Gastroesophageal sphincter (tissue), 4 donors: ENCODE results near the gene RAB9B. TPM values are rescaled to one million over a fixed set of nuclear protein-coding genes. Genes with fewer than 3 reads are reported as not detected.

ENCODE experiments used
- ATAC-seq: fragments of 150-250 bp; one replicate; pipeline ENCODE4 v1.9.1; 2016; ENCODE audit warnings: mild to moderate bottlenecking, moderate library complexity
- H3K27ac ChIP-seq, 4 donors: fragments of 200-600 bp; sonication (generic) in 3 of 4; 1 replicate in 3 of 4; 2 replicates in 1 of 4; pipeline ENCODE4 v1.5.1; 2016 to 2019
- H3K27me3 ChIP-seq: fragments of 200-600 bp; sonication (generic); one replicate; pipeline ENCODE4 v1.5.1; 2019
- H3K36me3 ChIP-seq, 2 donors: fragments of 200-600 bp; sonication (generic); one replicate each; pipeline ENCODE4 v1.5.1; 2019; ENCODE audit warnings: control low read depth in 1 of 2
- H3K4me1 ChIP-seq, 3 donors: fragments of 200-600 bp; sonication (generic); 1 replicate in 2 of 3; 2 replicates in 1 of 3; pipeline ENCODE4 v1.5.1; 2016 to 2019; ENCODE audit warnings: control low read depth in 2 of 3
- H3K4me3 ChIP-seq, 2 donors: fragments of 200-600 bp; sonication (generic); one replicate each; pipeline ENCODE4 v1.5.1; 2019; ENCODE audit warnings: mild to moderate bottlenecking in 1 of 2, moderate library complexity in 1 of 2
- H3K9me3 ChIP-seq, 3 donors: fragments of 200-600 bp; sonication (generic); one replicate each; pipeline ENCODE4 v1.5.1; 2017 to 2019; ENCODE audit warnings: control low read depth in 2 of 3
- CTCF ChIP-seq, 4 experiments: fragments of 200-600 bp in 2 of 4; fragments of 450-650 bp in 2 of 4; sonication (generic) in 1 of 4; IDR thresholded peaks; one replicate each; pipeline ENCODE4 v1.5.1; 2017 to 2019; ENCODE audit warnings: antibody characterized with exemption in 4 of 4, mild to moderate bottlenecking in 2 of 4, moderate library complexity in 2 of 4
- EP300 ChIP-seq: sonication (generic); formaldehyde crosslinking; IDR thresholded peaks from one replicate; pipeline ENCODE4 v1.6.1; 2017; ENCODE audit warnings: antibody characterized with exemption, mild to moderate bottlenecking
- POLR2A ChIP-seq, 2 donors: fragments of 450-650 bp; IDR thresholded peaks; one replicate each; pipeline ENCODE4 v1.6.1; 2017; ENCODE audit warnings: antibody characterized with exemption in 2 of 2, mild to moderate bottlenecking in 2 of 2, moderate library complexity in 1 of 2
- POLR2AphosphoS5 ChIP-seq: sonication (generic); formaldehyde crosslinking; IDR thresholded peaks from one replicate; pipeline ENCODE4 v1.6.1; 2017; ENCODE audit warnings: antibody characterized with exemption
- WGBS, 2 donors: methylation state at CpG; one replicate each; pipeline ENCODE4 v1.1.5; 2018; ENCODE audit warnings: low coverage in 1 of 2; 5-methylcytosine and 5-hydroxymethylcytosine counted together
- total RNA-seq, 4 donors: library from RNA; depleted of rRNA; stranded (reverse); fragments of >200 nt; gene quantifications; one replicate each; pipeline ENCODE4 v1.1.0, GENCODE V29; 2016

The RAB9B gene
- total RNA-seq, result 10 to 100 TPM in 3 of 4 donors, 1 to 10 TPM in 1; 9.4 to 25.4 (median 13.0) TPM

- Histone ChIP-seq H3K4me1 (peaks cover 0 to 34% (median 3%) of the 10 kb centered on the region in 3 donors), H3K27ac (peak within 1 kb of the TSS; percentile 79 to 89 (median 88)), H3K36me3 (no peaks in the 10 kb centered on the region), H3K27me3 (no peaks in the 10 kb centered on the region), H3K9me3 (no peaks in the 10 kb centered on the region), H3K4me3 (peak within 1 kb of the TSS; percentile 71 to 76)
- TF ChIP-seq EP300, result no peak
- peak in 1 of 4 experiments; percentile 21 for TF ChIP-seq CTCF (IDR thresholded peaks at IDR 0.05)
- peak; percentile 18 to 19 for TF ChIP-seq POLR2A (IDR thresholded peaks at IDR 0.05)
- ATAC-seq, result peak; percentile 90
- 0 to 15% methylated on average over 1 to 23 of the region's 54 CpGs for WGBS, 2 donors
These were observed at the start of gene RAB9B for GRCh38 chrX:103831803-103832544. Gene RAB9B, minus strand, starts transcription at chrX:103832257. Its CDS starts 6,473 bp downstream, at chrX:103825784.

- WGBS, 2 donors, result 40 to 62% methylated on average over 1 to 2 of the region's 2 CpGs
- ATAC-seq, result no peak
These were observed 47.3 kb upstream of the RAB9B start for GRCh38 chrX:103879339-103879738.

GRCh38 chrX:103878466-103879122 is 46.5 kb upstream of the RAB9B start:
- Histone ChIP-seq H3K36me3 (no peaks in the 10 kb centered on the region), H3K4me3 (no peak overlapping the region), H3K27me3 (no peaks in the 10 kb centered on the region), H3K27ac (no peak overlapping the region), H3K9me3 (no peaks in the 10 kb centered on the region), H3K4me1 (no peaks in the 10 kb centered on the region)
- TF ChIP-seq POLR2A (IDR thresholded peaks at IDR 0.05) (no peak), POLR2AphosphoS5 (no peak), EP300 (no peak), CTCF (IDR thresholded peaks at IDR 0.05) (no peak)
- ATAC-seq, result no peak
- WGBS, 2 donors, result 61% methylated on average over 7 of the region's 8 CpGs; no CpG with 5 or more reads in 1 of the 2 donors

More at GRCh38 chrX:103879339-103879738, 47.3 kb upstream of the RAB9B start:
- no peaks in the 10 kb centered on the region for H3K27me3 ChIP-seq
- H3K9me3 ChIP-seq, result no peaks in the 10 kb centered on the region
- H3K27ac ChIP-seq, result no peak overlapping the region
- no peaks in the 10 kb centered on the region for H3K36me3 ChIP-seq
- no peaks in the 10 kb centered on the region for H3K4me1 ChIP-seq
- no peak overlapping the region for H3K4me3 ChIP-seq
- TF ChIP-seq CTCF (IDR thresholded peaks at IDR 0.05), result no peak
- TF ChIP-seq POLR2A (IDR thresholded peaks at IDR 0.05), result no peak
- TF ChIP-seq EP300, result no peak
- TF ChIP-seq POLR2AphosphoS5, result no peak

GRCh38 chrX:103877571-103877970 is 45.5 kb upstream of the RAB9B start:
- H3K27me3 ChIP-seq, result no peaks in the 10 kb centered on the region
- ATAC-seq, result no peak
- H3K4me1 ChIP-seq, result no peaks in the 10 kb centered on the region
- WGBS, 2 donors, result 100% methylated on average over 1 of the region's 3 CpGs; no CpG with 5 or more reads in 1 of the 2 donors
- H3K4me3 ChIP-seq, result no peak overlapping the region
- no peak overlapping the region for H3K27ac ChIP-seq
- TF ChIP-seq EP300 (no peak), POLR2A (IDR thresholded peaks at IDR 0.05) (no peak), CTCF (IDR thresholded peaks at IDR 0.05) (no peak), POLR2AphosphoS5 (no peak)
- H3K36me3 ChIP-seq, result no peaks in the 10 kb centered on the region
- no peaks in the 10 kb centered on the region for H3K9me3 ChIP-seq
